Stimulated activated memory B cell treated with anti-CD40 and anti-IgM and Interleukin-4, amounts not matched to agents 10 μg/mL and 1 μg/mL and 100 μg/mL, for 72 hours (primary cell): ENCODE measurements around the gene C5.

Experiments used
- ATAC-seq: fragments of 150-1000 bp; cut with Tn5 transposase; 2 replicates; pipeline ENCODE4 v1.10.0; 2021
- H3K27ac Mint-ChIP-seq: one replicate; pipeline ENCODE4 v1.8.0; 2022; ENCODE audit warnings: mild to moderate bottlenecking, mixed read lengths
- H3K27me3 Mint-ChIP-seq: one replicate; pipeline ENCODE4 v1.8.0; 2022; ENCODE audit warnings: mixed read lengths
- H3K36me3 Mint-ChIP-seq: one replicate; pipeline ENCODE4 v1.8.0; 2022; ENCODE audit warnings: mixed read lengths
- H3K4me1 Mint-ChIP-seq: one replicate; pipeline ENCODE4 v1.8.0; 2022; ENCODE audit warnings: mixed read lengths
- H3K4me3 Mint-ChIP-seq: one replicate; pipeline ENCODE4 v1.8.0; 2022; ENCODE audit warnings: mild to moderate bottlenecking, moderate library complexity, mixed read lengths
- H3K9me3 Mint-ChIP-seq: one replicate; pipeline ENCODE4 v1.8.0; 2022; ENCODE audit warnings: mixed read lengths

Gene C5

GRCh38 chr9:120912958-120913646, 137.0 kb downstream of the C5 start:
- Mint-ChIP-seq H3K27ac (peak overlapping the region; percentile 21), H3K27me3 (no peaks in the 10 kb centered on the region), H3K4me3 (no peak overlapping the region)

DNA sequence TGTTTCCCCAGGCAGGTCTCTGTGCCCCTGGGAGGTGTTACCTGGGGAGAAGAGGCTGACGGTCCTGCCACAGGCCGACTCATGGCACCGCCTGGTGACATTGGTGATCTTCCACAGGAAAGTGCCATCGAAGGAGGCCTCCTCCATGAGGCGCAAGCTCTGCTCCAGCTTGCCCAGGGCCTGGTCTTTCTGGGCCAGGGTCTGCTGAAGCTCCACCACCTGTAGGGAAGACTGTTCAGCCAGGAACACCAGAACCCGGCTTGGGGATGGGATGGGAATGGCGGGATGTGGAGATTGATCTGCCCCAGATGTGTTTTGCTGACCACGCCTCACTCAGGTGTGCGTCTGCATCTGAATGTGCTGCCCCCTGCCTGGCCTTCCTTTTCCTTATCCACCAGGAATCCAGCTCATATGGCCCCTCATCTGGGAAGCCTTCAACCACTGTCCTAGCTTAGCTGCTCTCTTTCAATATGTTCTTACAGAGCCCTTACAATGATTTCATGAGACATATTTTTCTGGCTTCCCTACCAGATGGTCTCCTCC, 138.7 kb downstream of the C5 start:
- Mint-ChIP-seq H3K36me3 (peaks cover 94% of the 10 kb centered on the region), H3K9me3 (no peaks in the 10 kb centered on the region), H3K4me1 (peaks cover 80% of the 10 kb centered on the region), H3K27me3 (no peaks in the 10 kb centered on the region), H3K27ac (peak overlapping the region; percentile 46), H3K4me3 (no peak overlapping the region)
- ATAC-seq: no peak

More at GRCh38 chr9:120912958-120913646, 137.0 kb downstream of the C5 start:
- no peak for ATAC-seq
- peaks cover 93% of the 10 kb centered on the region for H3K36me3 Mint-ChIP-seq
- H3K4me1 Mint-ChIP-seq: peaks cover 78% of the 10 kb centered on the region
- H3K9me3 Mint-ChIP-seq: peaks cover 2% of the 10 kb centered on the region

- Mint-ChIP-seq H3K36me3 (peaks cover 88% of the 10 kb centered on the region), H3K4me1 (peaks cover 81% of the 10 kb centered on the region), H3K27me3 (no peaks in the 10 kb centered on the region), H3K4me3 (no peak overlapping the region), H3K9me3 (no peaks in the 10 kb centered on the region), H3K27ac (peak overlapping the region; percentile 46)
- no peak for ATAC-seq
Measured at GRCh38 chr9:120910643-120911042, 139.4 kb downstream of the C5 start.

DNA sequence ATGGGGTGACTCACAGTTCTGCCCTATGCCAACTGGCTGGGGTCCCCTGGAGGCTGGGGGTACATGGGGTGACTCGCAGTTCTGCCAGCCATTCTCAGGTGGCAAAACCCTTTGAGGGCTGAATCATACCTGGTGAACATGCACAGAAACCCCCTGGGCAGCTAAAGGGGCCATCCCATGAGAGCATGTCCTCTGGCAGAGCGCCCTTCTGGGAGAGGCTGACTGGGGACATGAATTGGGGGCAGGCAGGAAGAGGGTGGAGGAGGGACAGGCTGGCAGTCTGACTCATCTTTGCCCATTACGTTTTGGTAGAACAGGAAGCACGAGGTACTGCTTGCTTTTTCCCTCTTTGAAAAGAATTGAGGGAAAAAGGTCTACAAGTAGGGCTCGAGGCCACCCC, 140.2 kb downstream of the C5 start:
- Mint-ChIP-seq H3K27ac (peak overlapping the region; percentile 17), H3K27me3 (no peaks in the 10 kb centered on the region), H3K4me1 (peaks cover 88% of the 10 kb centered on the region), H3K9me3 (no peaks in the 10 kb centered on the region), H3K36me3 (peaks cover 88% of the 10 kb centered on the region), H3K4me3 (no peak overlapping the region)
- peak; percentile 59 for ATAC-seq

GRCh38 chr9:120905315-120906164, 144.5 kb downstream of the C5 start:
- Mint-ChIP-seq H3K9me3 (no peaks in the 10 kb centered on the region), H3K4me1 (peaks cover 86% of the 10 kb centered on the region), H3K36me3 (peaks cover 70% of the 10 kb centered on the region), H3K4me3 (no peak overlapping the region), H3K27ac (peak overlapping the region; percentile 78), H3K27me3 (no peaks in the 10 kb centered on the region)
- ATAC-seq: peak; percentile 59

DNA sequence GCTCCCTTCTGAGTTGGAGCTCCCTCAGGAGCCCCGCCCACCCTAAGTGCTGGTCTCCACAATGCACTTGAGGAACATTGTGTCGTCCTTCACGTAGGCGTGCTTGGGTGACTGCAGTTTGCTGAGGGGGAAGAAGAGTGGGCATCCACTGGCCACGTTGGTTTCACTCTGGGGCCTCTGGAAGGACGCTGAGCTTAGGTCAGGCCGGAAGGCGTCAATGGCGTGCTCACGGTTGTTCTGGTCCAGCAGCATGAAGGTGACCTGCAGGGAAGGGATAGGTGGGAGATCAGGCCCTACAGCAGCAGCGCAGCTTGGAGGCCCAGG, 145.1 kb downstream of the C5 start:
- no peak for ATAC-seq
- Mint-ChIP-seq H3K36me3 (peaks cover 71% of the 10 kb centered on the region), H3K4me1 (peaks cover 88% of the 10 kb centered on the region), H3K27ac (peak overlapping the region; percentile 78), H3K9me3 (no peaks in the 10 kb centered on the region), H3K4me3 (no peak overlapping the region), H3K27me3 (no peaks in the 10 kb centered on the region)

GRCh38 chr9:120904061-120904977, 145.8 kb downstream of the C5 start:
- peak overlapping the region; percentile 78 for H3K27ac Mint-ChIP-seq
- H3K36me3 Mint-ChIP-seq: peaks cover 65% of the 10 kb centered on the region
- no peaks in the 10 kb centered on the region for H3K27me3 Mint-ChIP-seq
- ATAC-seq: peak; percentile 78
- no peak overlapping the region for H3K4me3 Mint-ChIP-seq
- H3K9me3 Mint-ChIP-seq: no peaks in the 10 kb centered on the region
- peaks cover 86% of the 10 kb centered on the region for H3K4me1 Mint-ChIP-seq

- no peaks in the 10 kb centered on the region for H3K9me3 Mint-ChIP-seq
- no peaks in the 10 kb centered on the region for H3K27me3 Mint-ChIP-seq
- no peak for ATAC-seq
- H3K36me3 Mint-ChIP-seq: peaks cover 54% of the 10 kb centered on the region
- peak overlapping the region; percentile 0 for H3K4me3 Mint-ChIP-seq
- H3K4me1 Mint-ChIP-seq: peaks cover 80% of the 10 kb centered on the region
- peak overlapping the region; percentile 78 for H3K27ac Mint-ChIP-seq
Measured at GRCh38 chr9:120902569-120903535, 147.2 kb downstream of the C5 start.
